HepG2 (cell line): Measurements from ENCODE around the gene PRKN. TPM values are rescaled to one million over a fixed set of nuclear protein-coding genes. Genes with fewer than 3 reads are reported as not detected.

Experiments used
- ATAC-seq: fragments of 200-7000 bp; cut with Tn5 transposase; 3 replicates; pipeline ENCODE4 v1.9.1; 2020; ENCODE audit warnings: mild to moderate bottlenecking, moderate library complexity
- BruUV-seq: library from RNA; stranded (reverse); fragments of 400-500 nt; replicated peaks from 2 replicates; lab custom pipeline; 2021; lab: Mats Ljungman, UMichigan
- CTCF ChIA-PET: fragments of 300-600 bp; formaldehyde crosslinking; extraction: SDS; loops from one replicate; lab custom pipeline; 2021; ENCODE audit warnings: low total read pairs, inconsistent platforms, low intra/inter-chr PET ratio; lab: Yijun Ruan, JAX
- POLR2A ChIA-PET: fragments of 350-600 bp; sonication (Branson Sonifier 250); formaldehyde crosslinking; loops from one replicate; lab custom pipeline; 2020; ENCODE audit warnings: antibody characterized with exemption, inconsistent platforms; lab: Yijun Ruan, JAX
- DNase-seq: peaks from one replicate; pipeline ENCODE4 v3.0.0-alpha.2; 2015; ENCODE audit warnings: low spot score
- FAIRE-seq: peaks from 3 replicates; lab custom pipeline; 2011; peaks lifted over from hg19 to GRCh38; lab: Jason Lieb, UNC
- H2AFZ ChIP-seq: one replicate; pipeline ENCODE4 v1.6.1; 2011; ENCODE audit warnings: low read length, inconsistent platforms
- H3K27ac ChIP-seq: fragments of 300-600 bp; 3 replicates; pipeline ENCODE4 v1.8.0; 2011; ENCODE audit warnings: mixed run types, mild to moderate bottlenecking, mixed read lengths, low read length, inconsistent platforms; ENCODE audit not compliant: insufficient read depth; ENCODE audit errors: extremely low read length
- H3K27me3 ChIP-seq, 2 experiments: fragments of 200-600 bp in 1 of 2; 2 replicates in 1 of 2; 3 replicates in 1 of 2; pipeline versions ENCODE4 v1.6.0 to v1.8.0; 2011; ENCODE audit warnings: low read length in 2 of 2, mild to moderate bottlenecking in 2 of 2, moderate library complexity in 2 of 2, inconsistent platforms in 1 of 2; ENCODE audit not compliant: insufficient read depth in 2 of 2, control insufficient read depth in 1 of 2
- H3K36me3 ChIP-seq, 2 experiments: fragments of 200-600 bp in 1 of 2; replicated peaks in 1 of 2; 2 replicates in 1 of 2; 3 replicates in 1 of 2; pipeline versions ENCODE4 v1.5.1 to v1.8.0; 2011; ENCODE audit warnings: low read length in 2 of 2, inconsistent platforms in 1 of 2; ENCODE audit not compliant: insufficient read depth in 2 of 2, control insufficient read depth in 1 of 2
- H3K4me1 ChIP-seq: 2 replicates; pipeline ENCODE4 v1.5.1; 2012; ENCODE audit warnings: low read length, inconsistent platforms; ENCODE audit not compliant: insufficient read depth
- H3K4me2 ChIP-seq: 2 replicates; pipeline ENCODE4 v1.6.0; 2011; ENCODE audit warnings: low read depth, low read length, inconsistent platforms
- H3K4me3 ChIP-seq, 3 experiments: fragments of 200-600 bp in 1 of 3; sonication (generic), shearing (Covaris generic) in 1 of 3; replicated peaks in 1 of 3; 2 replicates each; pipeline ENCODE4 v1.5.1; 2011 to 2016; ENCODE audit warnings: low read length in 3 of 3, inconsistent platforms in 2 of 3, low read depth in 2 of 3, mild to moderate bottlenecking in 2 of 3, control low read depth in 1 of 3, mixed read lengths in 1 of 3; ENCODE audit not compliant: insufficient read depth in 1 of 3
- H3K79me2 ChIP-seq: one replicate; pipeline ENCODE4 v1.6.1; 2011; ENCODE audit warnings: low read length, inconsistent platforms; ENCODE audit not compliant: insufficient read depth
- H3K9ac ChIP-seq: 2 replicates; pipeline ENCODE4 v1.6.0; 2011; ENCODE audit warnings: mild to moderate bottlenecking, low read depth, low read length, inconsistent platforms; ENCODE audit not compliant: insufficient read depth
- H3K9me3 ChIP-seq: 2 replicates; pipeline ENCODE4 v1.5.1; 2012; ENCODE audit warnings: mild to moderate bottlenecking, low read length
- H4K20me1 ChIP-seq: 2 replicates; pipeline ENCODE4 v1.6.0; 2011; ENCODE audit warnings: inconsistent platforms, mild to moderate bottlenecking, low read length, moderate library complexity; ENCODE audit not compliant: insufficient read depth
- CCDC6 ChIP-seq: sonication (generic); formaldehyde crosslinking; IDR thresholded peaks from 2 replicates; pipeline ENCODE4 v1.8.1; 2022; ENCODE audit warnings: mild to moderate bottlenecking, missing genetic modification reagents, moderate library complexity
- CEBPG ChIP-seq: IDR thresholded peaks from 2 replicates; pipeline ENCODE4 v1.6.1; 2016
- GATAD2A ChIP-seq: IDR thresholded peaks from 2 replicates; pipeline ENCODE4 v1.6.1; 2016
- KDM4B ChIP-seq: sonication (generic); formaldehyde crosslinking; IDR thresholded peaks from 2 replicates; pipeline ENCODE4 v1.4.0; 2020; ENCODE audit warnings: missing genetic modification reagents
- MNT ChIP-seq: fragments of 450-650 bp; IDR thresholded peaks from 2 replicates; pipeline ENCODE4 v1.6.1; 2016
- PCBP1 ChIP-seq: fragments of 200-400 bp; formaldehyde crosslinking; IDR thresholded peaks from 2 replicates; pipeline ENCODE4 v1.6.1; 2017; ENCODE audit warnings: mild to moderate bottlenecking, low read depth, low read length, borderline replicate concordance
- PRMT3 ChIP-seq: sonication (generic); formaldehyde crosslinking; IDR thresholded peaks from 2 replicates; pipeline ENCODE4 v1.8.1; 2022; ENCODE audit warnings: low read depth, mild to moderate bottlenecking, moderate library complexity, missing genetic modification reagents, borderline replicate concordance
- SIX4 ChIP-seq: sonication (generic); formaldehyde crosslinking; IDR thresholded peaks from 2 replicates; pipeline ENCODE4 v1.4.0; 2020; ENCODE audit warnings: missing genetic modification reagents
- SRSF9 ChIP-seq: fragments of 200-400 bp; formaldehyde crosslinking; IDR thresholded peaks from 2 replicates; pipeline ENCODE4 v1.6.1; 2018; ENCODE audit warnings: borderline replicate concordance, mild to moderate bottlenecking, low read depth, low read length; ENCODE audit not compliant: insufficient read depth, poor library complexity, severe bottlenecking
- TAF15 ChIP-seq: fragments of 200-400 bp; formaldehyde crosslinking; IDR thresholded peaks from one replicate; pipeline ENCODE4 v1.6.1; 2018; ENCODE audit warnings: mild to moderate bottlenecking, low read depth, low read length; ENCODE audit not compliant: poor library complexity, severe bottlenecking
- ZBTB4 ChIP-seq: sonication (generic); formaldehyde crosslinking; IDR thresholded peaks from 2 replicates; pipeline ENCODE4 v1.4.0; 2020; ENCODE audit warnings: missing genetic modification reagents, mild to moderate bottlenecking, borderline replicate concordance
- ZNF10 ChIP-seq: sonication (generic); formaldehyde crosslinking; IDR thresholded peaks from 2 replicates; pipeline ENCODE4 v1.4.0; 2020; ENCODE audit warnings: mild to moderate bottlenecking, low read depth, missing genetic modification reagents, borderline replicate concordance
- ZNF354B ChIP-seq: sonication (generic); formaldehyde crosslinking; IDR thresholded peaks from 2 replicates; pipeline ENCODE4 v1.8.0; 2022; ENCODE audit warnings: mild to moderate bottlenecking, missing genetic modification reagents
- ZNF777 ChIP-seq: sonication (generic); formaldehyde crosslinking; IDR thresholded peaks from 2 replicates; pipeline ENCODE4 v1.4.0; 2020; ENCODE audit warnings: missing genetic modification reagents
- WGBS: methylation state at CpG from one replicate; pipeline ENCODE4 v1.1.6; 2017; ENCODE audit warnings: low lambda C conversion rate; 5-methylcytosine and 5-hydroxymethylcytosine counted together
- in situ Hi-C: cut with HindIII; loops from 2 replicates; pipeline ENCODE4 v1.10.0; 2017; ENCODE audit warnings: low pct_unique_long_range_greater_than_20kb; ENCODE audit not compliant: extremely low pct_ligation_motif_present
- intact Hi-C: fragments of 100-400 bp; cut with micrococcal nuclease; formaldehyde crosslinking; loops from one replicate; pipeline ENCODE4 v1.10.0; 2022; ENCODE audit not compliant: unreplicated experiment
- polyA plus RNA-seq, 8 experiments: library from polyadenylated mRNA; depleted of rRNA in 3 of 8; stranded (reverse) in 7 of 8; unstranded in 1 of 8; fragments of >200 nt; fragmentation: Illumina TruSeq in 4 of 8; extraction: Trizol in 4 of 8; gene quantifications; 2 replicates each; pipeline versions ENCODE4 v1.2.1 to v1.2.3, GENCODE V29; 2011 to 2016; ENCODE audit warnings: low read depth in 4 of 8, missing spikeins in 1 of 8, mixed read lengths in 1 of 8; ENCODE audit not compliant: insufficient read depth in 1 of 8
- total RNA-seq, 5 experiments: library from RNA; depleted of rRNA; stranded (reverse); fragments of >200 nt; fragmentation: Illumina TruSeq; extraction: Trizol; gene quantifications; 2 replicates each; pipeline ENCODE4 v1.2.3, GENCODE V29; 2016; ENCODE audit warnings: low read depth in 1 of 5

Gene PRKN
- total and polyA plus RNA-seq, 2 of the 13 experiments (the other 11 are each of a cell fraction or from before 2014, with no cell fraction given): 0.31 to 0.44 TPM

DNA sequence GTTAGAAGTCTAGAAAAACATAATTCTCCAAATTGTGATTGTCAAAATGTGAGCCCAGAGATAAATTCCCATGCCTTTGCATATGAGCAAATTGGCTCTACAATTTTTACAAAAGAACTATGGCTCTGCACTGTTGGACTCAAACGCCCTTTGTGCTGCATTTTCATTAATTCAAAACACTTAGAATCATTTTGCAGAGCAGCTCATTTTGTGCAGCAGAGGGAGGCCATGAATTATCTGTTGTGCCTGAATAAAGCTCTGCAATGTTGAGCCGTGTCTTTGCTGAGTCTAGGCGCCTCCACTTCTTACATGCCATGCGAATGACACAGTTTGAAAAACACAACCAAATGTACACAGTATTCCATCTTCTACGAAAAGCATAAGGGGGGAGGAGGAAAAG lies 230.2 kb downstream of the PRKN start:
- no TSS peak for BruUV-seq
- no peaks in the 10 kb centered on the region for H3K4me1 ChIP-seq
- H3K27ac ChIP-seq: no peak overlapping the region
- TF ChIP-seq CCDC6 (CRISPR knock-in tag) (no peak), ZNF354B (no peak), GATAD2A (no peak), ZBTB4 (CRISPR knock-in tag) (no peak), PCBP1 (no peak), KDM4B (CRISPR knock-in tag) (no peak), PRMT3 (CRISPR knock-in tag) (no peak), SIX4 (CRISPR knock-in tag) (no peak), MNT (no peak), TAF15 (no peak), ZNF10 (CRISPR knock-in tag) (no peak), CEBPG (CRISPR knock-in tag) (no peak), SRSF9 (no peak), ZNF777 (CRISPR knock-in tag) (no peak)
- no peaks in the 10 kb centered on the region for H3K36me3 ChIP-seq
- no peak overlapping the region for H3K9ac ChIP-seq
- DNase-seq (no peak), FAIRE-seq (no peak), ATAC-seq (no peak)
- no peaks in the 10 kb centered on the region for H4K20me1 ChIP-seq
- peaks cover 6% of the 10 kb centered on the region; the same call in 1 of the 2 replicates for H3K9me3 ChIP-seq
- H3K79me2 ChIP-seq: no peaks in the 10 kb centered on the region
- no peak overlapping the region for H3K4me2 ChIP-seq
- in situ Hi-C loops (no loop called here), intact Hi-C loops (no loop called here)
- no peak overlapping the region for H3K4me3 ChIP-seq
- no peaks in the 10 kb centered on the region for H3K27me3 ChIP-seq
- no peak overlapping the region for H2AFZ ChIP-seq
- WGBS: 32% methylated on average over 5 of the region's 5 CpGs
- ChIA-PET POLR2A (no interaction called here), CTCF (no interaction called here)
